HL-60 (cell line): ENCODE data around the gene GKN2.
A peak's percentile ranks its signal among the peaks of the same experiment; 100 is the strongest.

Source experiments
- DNase-seq, 2 experiments: peaks; one replicate each; pipeline ENCODE4 v3.0.0-alpha.2; 2010 to 2020; ENCODE audit warnings: low read depth in 1 of 2, low spot score in 1 of 2
- H3K27ac ChIP-seq: fragments of 250-450 bp; sonication (Bioruptor Pico); replicated peaks from 2 replicates; pipeline ENCODE4 v1.5.1; 2020; ENCODE audit warnings: mild to moderate bottlenecking, moderate library complexity
- H3K27me3 ChIP-seq: fragments of 250-450 bp; sonication (Bioruptor Pico); 2 replicates; pipeline ENCODE4 v1.5.1; 2021; ENCODE audit warnings: mild to moderate bottlenecking, moderate library complexity; ENCODE audit not compliant: insufficient read depth, poor library complexity, severe bottlenecking
- H3K4me3 ChIP-seq: replicated peaks from 2 replicates; pipeline ENCODE4 v1.5.1; 2011; ENCODE audit warnings: mild to moderate bottlenecking, control low read depth, low read length; ENCODE audit not compliant: insufficient read depth
- GABPA ChIP-seq: IDR thresholded peaks from 2 replicates; pipeline ENCODE4 v1.6.1; 2012; ENCODE audit warnings: low read depth
- POLR2AphosphoS5 ChIP-seq: IDR thresholded peaks from 2 replicates; pipeline ENCODE4 v1.6.1; 2012; ENCODE audit warnings: low read depth
- SPI1 ChIP-seq: IDR thresholded peaks from 2 replicates; pipeline ENCODE4 v1.6.1; 2012; ENCODE audit warnings: low read depth, mild to moderate bottlenecking, borderline replicate concordance
- TF ChIP-seq, protein P1 (sequence below): IDR thresholded peaks from 2 replicates; pipeline ENCODE4 v1.6.1; 2012; ENCODE audit warnings: low read depth; ENCODE audit not compliant: insufficient replicate concordance
- TF ChIP-seq, protein P2 (sequence below): IDR thresholded peaks from one replicate; pipeline ENCODE4 v1.5.1; 2011; ENCODE audit warnings: low read length, control low read depth, inconsistent platforms; ENCODE audit not compliant: insufficient read depth

The GKN2 gene

DNA sequence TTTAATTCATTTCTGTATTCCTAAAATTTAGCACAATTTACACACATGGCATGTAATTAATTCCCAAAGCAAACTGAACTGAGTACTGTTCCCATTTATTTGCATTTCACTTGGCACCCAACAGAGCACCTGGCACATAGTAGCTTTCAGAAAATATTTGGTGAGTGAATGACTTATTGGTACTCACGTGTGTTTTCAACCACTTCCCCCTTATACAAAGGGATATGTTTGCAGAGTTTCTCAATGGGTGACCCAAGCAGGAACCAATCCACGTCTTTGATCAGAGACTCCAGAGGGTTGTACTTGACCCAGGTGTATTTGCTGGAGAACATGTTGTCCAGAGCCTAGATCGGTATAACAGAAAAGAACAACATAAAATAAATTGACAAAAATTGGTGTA is 6.6 kb downstream of the GKN2 start:
- no peak overlapping the region for H3K27ac ChIP-seq
- H3K4me3 ChIP-seq: no peak overlapping the region
- DNase-seq: no peak
- H3K27me3 ChIP-seq: no peaks in the 10 kb centered on the region
- no peak for TF ChIP-seq POLR2AphosphoS5
- TF ChIP-seq, protein P1, sequence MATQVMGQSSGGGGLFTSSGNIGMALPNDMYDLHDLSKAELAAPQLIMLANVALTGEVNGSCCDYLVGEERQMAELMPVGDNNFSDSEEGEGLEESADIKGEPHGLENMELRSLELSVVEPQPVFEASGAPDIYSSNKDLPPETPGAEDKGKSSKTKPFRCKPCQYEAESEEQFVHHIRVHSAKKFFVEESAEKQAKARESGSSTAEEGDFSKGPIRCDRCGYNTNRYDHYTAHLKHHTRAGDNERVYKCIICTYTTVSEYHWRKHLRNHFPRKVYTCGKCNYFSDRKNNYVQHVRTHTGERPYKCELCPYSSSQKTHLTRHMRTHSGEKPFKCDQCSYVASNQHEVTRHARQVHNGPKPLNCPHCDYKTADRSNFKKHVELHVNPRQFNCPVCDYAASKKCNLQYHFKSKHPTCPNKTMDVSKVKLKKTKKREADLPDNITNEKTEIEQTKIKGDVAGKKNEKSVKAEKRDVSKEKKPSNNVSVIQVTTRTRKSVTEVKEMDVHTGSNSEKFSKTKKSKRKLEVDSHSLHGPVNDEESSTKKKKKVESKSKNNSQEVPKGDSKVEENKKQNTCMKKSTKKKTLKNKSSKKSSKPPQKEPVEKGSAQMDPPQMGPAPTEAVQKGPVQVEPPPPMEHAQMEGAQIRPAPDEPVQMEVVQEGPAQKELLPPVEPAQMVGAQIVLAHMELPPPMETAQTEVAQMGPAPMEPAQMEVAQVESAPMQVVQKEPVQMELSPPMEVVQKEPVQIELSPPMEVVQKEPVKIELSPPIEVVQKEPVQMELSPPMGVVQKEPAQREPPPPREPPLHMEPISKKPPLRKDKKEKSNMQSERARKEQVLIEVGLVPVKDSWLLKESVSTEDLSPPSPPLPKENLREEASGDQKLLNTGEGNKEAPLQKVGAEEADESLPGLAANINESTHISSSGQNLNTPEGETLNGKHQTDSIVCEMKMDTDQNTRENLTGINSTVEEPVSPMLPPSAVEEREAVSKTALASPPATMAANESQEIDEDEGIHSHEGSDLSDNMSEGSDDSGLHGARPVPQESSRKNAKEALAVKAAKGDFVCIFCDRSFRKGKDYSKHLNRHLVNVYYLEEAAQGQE: no peak
- TF ChIP-seq SPI1: peak; percentile 41; the same call in 1 of the 2 replicates
- TF ChIP-seq GABPA: no peak

DNA sequence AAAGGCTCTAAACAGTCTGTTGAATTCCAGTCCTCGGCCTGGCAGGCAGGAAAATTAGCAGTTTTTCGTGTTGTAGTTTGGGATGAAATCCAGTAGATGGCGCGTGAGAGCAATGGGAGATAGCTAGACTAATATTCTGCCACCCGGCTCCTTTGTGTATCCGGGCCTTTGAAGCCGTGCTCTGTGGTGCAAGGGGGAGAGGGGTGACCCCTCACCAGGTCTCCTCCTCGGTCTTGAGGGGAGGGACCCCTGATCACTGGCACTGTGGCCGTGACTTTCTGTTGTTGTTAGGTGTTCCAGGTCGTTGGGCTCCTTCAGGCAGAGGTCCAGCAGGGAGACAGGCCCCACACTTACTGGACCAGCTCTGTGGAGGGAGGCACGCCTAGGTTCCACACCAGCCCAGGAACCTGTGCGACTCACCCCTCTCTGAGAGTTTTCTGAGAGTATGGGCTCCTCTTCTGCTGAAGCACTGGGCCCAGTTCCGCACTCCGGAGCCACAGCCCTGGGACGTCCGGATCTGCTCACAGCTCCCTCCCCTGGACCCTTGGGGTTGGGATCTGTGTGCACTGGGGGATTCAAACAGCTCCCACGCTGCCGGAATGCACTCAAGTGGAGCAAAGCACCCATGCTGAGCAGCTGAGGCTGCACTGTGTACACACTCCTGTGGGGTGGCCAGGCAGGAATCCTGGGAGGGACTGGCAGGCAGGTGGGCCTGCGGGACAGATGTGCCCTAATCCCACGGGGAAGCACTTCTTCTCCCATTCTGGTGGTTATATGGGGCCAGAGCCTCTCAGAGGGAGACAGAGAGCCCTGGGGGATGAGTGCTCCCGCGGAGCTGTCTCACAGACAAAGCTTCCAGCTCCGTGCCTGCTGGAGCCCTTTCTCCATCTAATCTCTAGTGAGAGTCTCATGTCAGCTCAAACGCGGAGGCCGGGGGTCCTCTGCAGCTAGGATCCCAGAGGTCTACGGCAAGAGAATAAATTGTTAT is 8.8 kb downstream of the GKN2 start:
- TF ChIP-seq SPI1: no peak
- TF ChIP-seq, protein P2, sequence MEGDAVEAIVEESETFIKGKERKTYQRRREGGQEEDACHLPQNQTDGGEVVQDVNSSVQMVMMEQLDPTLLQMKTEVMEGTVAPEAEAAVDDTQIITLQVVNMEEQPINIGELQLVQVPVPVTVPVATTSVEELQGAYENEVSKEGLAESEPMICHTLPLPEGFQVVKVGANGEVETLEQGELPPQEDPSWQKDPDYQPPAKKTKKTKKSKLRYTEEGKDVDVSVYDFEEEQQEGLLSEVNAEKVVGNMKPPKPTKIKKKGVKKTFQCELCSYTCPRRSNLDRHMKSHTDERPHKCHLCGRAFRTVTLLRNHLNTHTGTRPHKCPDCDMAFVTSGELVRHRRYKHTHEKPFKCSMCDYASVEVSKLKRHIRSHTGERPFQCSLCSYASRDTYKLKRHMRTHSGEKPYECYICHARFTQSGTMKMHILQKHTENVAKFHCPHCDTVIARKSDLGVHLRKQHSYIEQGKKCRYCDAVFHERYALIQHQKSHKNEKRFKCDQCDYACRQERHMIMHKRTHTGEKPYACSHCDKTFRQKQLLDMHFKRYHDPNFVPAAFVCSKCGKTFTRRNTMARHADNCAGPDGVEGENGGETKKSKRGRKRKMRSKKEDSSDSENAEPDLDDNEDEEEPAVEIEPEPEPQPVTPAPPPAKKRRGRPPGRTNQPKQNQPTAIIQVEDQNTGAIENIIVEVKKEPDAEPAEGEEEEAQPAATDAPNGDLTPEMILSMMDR: peak; percentile 69
- TF ChIP-seq, protein P1: no peak
- Histone ChIP-seq H3K27ac (no peak overlapping the region), H3K27me3 (no peaks in the 10 kb centered on the region), H3K4me3 (no peak overlapping the region)
- peak; percentile 5 to 53 for DNase-seq

DNA sequence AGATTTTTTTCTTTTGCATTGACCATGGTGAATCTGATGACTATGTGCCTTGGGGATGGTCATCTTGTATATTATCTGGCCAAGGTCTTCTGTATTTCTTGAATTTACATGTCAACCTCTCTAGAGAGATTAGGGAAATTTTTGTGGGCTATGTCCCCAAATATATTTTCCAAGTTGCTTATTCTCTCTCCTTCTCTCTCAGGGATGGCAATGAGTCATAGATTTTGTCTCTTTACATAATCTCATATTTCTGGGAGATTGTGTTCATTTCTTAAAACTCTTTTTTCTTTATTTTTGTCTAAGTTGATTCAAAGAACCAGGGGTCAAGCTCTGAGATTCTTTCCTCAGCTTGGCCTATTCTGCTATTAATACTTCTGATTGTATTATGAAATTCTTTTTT is 9.9 kb downstream of the GKN2 start:
- no peak overlapping the region for H3K27ac ChIP-seq
- H3K4me3 ChIP-seq: no peak overlapping the region
- DNase-seq: no peak
- no peaks in the 10 kb centered on the region for H3K27me3 ChIP-seq
- no peak for TF ChIP-seq POLR2AphosphoS5
- no peak for TF ChIP-seq SPI1
- TF ChIP-seq, protein P2: no peak
- TF ChIP-seq GABPA: no peak
- TF ChIP-seq, protein P1: no peak
